GM19372 (cell line): ENCODE results near the gene PI4KB.

Source experiments
- ATAC-seq: cut with Tn5 transposase; IDR thresholded peaks from one replicate; pipeline ENCODE4 v1.9.1; 2021; ENCODE audit warnings: mild to moderate bottlenecking, low read depth, moderate library complexity; ENCODE audit not compliant: unreplicated experiment

The PI4KB gene

DNA sequence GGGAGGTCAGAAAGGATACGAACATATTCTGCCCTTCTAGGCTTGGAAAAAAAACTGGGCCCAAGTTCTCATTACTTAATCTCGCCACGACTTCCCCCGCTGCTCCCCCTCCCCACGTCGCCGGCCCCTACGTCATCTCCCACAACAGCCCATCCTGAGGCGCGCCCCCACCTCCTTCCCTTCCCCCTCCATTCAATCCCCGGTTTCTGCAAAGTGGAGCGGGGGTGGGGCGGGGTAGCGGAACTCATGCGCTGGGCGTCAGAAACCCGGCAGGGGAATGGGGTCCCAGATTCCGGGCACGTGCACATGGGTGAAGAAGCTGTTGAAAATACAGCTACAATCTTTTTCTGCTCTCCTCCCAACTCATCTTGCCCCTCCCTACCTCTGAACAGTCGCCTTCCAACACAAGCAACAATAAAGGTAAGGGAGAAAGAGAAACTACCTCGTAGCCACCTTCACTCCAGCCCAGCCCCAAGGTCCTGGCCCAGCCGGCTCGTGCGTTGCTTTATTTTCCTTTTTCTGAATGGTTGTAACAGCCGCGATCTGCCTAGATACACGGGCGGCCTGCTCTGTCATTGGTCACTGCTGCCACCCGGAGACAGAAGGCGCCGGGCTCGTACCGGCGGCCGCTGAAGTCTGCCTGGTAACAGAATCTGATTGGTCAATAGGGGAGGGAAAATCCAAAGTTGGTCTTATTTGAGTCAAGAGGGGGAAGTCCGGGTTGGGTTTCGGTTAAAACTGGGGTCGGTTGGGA, 19.7 kb upstream of the PI4KB start, which contains the start of gene RFX5:
RFX5 (minus strand) TSS at position 484 of the 754 bp plus-strand sequence. CDS start 932 bp downstream, outside the sequence.
- ATAC-seq, result peak; percentile 93

DNA sequence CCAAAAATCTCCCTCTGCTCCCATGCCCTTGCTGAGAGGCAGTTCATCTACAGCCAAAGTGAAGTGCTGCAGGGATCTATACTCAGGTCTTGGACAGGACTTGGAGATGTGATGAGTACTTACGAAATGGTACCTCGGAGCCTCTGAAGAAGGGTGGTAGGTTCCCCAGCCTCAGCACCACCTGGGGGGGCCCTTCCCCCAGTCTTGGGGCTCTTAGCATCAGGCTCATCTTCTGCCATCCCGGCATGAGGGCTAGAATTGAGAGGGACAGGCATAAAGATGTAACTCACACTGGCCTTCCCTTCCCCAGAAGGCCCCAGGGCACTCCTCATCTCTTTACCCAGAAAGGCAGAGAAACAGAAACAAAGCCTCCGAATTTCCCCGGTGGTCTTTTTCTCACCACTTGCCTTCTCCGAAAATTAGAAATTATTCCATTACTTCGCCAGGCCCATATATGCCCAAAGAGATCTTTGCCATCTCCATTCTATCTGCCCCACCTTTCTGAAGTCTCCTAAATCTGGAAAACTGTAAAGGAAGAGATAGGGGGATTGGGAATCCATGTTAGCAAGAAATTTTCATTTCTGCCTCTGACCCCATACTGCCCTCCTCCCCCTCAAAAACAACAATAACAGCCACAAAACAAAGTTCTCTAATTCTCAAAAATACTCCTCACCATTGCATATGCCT, 19.0 kb upstream of the PI4KB start:
- no peak for ATAC-seq

DNA sequence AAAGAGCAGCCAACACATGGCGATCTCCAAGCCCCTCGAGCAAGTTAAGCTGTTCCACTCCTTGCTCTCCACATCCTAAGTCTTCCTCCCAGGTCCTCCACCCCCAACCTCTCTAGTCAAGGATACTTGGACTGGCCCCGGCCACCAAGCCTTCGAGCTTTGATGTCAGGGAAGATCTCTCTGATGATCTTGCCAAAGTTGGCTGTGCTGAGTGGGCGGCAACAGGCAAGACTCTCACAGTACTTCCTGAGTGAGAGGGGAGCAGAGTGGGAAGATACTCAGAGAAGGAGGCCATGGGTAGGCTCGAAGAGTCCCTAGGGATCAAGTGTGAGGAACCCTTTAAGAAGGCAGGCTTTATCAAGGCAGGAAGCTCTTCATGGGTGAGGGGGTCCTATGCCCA, 17.1 kb upstream of the PI4KB start:
- no peak for ATAC-seq

DNA sequence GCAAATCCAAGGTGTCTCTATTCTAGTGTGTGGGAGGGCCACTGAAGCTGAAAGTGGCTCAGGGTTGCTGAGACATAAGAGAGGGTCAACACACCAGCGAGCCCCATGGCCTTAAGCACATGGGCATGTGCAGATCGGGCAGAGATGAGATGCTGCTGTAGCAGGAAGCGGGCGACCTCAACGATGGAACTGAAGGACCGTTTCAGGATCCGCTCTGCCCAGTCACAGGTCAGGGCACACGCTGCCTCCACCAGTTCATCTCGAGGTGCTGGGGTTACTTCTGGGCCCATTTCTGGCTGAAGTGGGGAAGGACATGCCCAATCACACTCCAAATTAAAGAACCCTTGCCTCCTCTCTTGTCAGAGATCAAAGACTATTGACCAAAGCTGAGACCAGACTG, 16.4 kb upstream of the PI4KB start:
- ATAC-seq, result no peak

DNA sequence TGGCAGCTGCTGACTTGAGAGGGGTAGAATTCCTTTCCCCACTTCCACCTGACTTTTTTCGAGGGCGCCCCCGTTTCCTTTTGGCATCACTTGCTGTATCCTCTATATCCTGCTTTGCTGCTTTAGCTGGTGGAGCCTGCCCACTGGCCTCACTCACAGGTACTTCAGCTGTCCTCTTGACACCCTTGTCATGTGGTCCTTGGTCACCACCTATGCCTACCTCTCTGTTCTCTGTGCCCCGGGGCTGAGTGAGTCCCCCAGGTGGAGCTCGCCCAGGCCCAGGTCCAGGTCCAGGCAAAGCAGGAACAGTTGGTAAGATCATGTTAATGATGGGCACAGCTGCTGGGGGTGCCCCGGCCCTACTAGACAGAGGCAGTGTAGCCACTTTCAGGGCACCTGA, 15.4 kb upstream of the PI4KB start:
- no peak for ATAC-seq

DNA sequence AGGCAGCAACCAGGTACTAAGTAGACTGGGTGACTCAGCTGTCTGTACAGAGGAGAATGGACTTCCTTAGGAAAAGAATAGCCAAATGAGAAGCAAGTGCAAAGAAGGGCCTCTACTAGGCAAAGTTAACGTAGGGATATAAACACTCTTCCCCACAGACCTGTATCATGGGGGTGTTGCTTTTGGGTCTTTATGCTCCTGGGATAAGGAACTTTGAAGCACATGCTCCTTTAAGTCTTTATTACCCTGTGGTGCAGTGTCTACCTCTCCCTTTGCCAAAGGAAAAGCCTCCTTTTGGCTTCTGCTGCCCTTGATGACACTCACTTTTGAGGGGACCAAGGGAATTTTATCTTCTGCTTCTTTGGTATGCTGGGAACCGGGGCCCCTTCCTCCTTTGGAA, 14.8 kb upstream of the PI4KB start:
- ATAC-seq, result no peak

DNA sequence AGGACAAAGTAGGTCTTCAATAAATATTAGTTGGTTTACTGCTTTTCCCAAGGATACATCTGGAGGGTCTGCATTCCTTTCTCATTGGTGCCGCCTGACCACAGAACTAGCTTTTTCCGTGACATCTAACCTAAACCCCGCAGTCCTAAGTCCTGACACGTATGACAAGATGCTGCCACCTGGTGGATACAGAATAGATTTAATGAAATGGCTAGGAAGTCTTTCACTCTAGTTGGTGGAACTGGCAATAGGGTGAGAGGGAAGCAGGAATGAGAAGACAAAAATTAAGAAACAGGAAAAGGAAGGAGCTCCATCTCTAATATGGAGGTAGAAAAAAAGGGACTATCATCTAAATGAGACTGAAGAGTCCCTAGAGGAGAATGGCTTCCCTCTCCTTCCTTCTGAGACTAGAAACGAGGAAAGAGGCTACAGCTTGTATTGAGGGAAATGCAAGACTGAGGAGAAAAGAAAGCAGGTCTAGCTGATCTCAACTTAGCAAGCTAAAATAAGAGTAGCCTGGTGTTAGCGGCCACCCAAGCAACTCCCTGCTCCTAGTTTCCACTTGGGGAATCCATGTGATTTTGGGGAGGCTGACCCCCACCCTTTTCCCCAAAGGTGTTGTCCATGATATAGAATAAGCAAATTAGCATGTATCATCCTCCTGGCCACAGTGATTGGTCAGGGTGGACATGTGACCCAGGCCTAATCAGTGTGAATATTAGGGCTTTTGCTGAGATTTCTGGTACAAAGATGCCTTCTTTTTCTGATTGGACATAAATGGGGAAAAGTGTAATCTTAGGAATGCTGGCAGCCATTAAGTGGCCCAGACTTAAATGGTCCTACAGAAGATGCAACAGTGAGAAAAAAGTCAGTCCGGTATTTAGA, 13.9 kb upstream of the PI4KB start:
- no peak for ATAC-seq

DNA sequence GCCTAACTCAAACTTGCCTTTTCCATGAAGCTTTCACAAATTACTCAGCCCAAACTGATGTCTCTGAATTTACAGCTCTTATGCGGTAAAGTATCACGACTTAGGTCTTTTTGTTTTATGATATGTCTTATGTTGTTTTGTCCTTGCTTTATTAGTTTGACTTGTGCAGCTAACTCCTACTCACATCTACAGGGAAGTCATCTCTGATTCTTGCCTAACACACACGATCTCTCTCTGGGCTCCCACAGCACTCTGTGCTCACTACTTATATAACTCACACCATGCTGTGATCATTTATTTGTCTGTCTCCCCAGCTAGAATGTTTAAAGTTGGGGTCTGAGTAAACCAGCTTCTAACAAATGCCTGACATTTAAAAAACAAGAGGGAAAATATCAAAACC, 9.3 kb upstream of the PI4KB start:
- no peak for ATAC-seq

DNA sequence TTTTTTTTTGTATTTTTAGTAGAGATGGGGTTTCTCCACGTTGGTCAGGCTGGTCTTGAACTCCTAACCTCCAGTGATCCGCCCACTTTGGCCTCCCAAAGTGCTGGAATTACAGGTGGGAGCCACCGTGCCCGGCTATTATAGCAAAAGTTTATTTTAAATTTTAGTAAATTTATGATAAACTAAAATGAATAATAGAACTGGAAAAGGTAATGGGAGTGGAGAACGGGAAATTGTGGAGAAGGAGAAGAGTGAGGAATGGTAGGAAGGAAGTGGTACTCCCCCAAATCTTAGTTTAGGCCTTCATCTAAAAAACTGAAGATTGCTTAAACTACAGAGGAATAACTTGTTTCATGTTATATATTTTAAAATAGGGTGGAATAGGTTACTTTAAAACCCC, 7.6 kb upstream of the PI4KB start:
- ATAC-seq, result no peak

DNA sequence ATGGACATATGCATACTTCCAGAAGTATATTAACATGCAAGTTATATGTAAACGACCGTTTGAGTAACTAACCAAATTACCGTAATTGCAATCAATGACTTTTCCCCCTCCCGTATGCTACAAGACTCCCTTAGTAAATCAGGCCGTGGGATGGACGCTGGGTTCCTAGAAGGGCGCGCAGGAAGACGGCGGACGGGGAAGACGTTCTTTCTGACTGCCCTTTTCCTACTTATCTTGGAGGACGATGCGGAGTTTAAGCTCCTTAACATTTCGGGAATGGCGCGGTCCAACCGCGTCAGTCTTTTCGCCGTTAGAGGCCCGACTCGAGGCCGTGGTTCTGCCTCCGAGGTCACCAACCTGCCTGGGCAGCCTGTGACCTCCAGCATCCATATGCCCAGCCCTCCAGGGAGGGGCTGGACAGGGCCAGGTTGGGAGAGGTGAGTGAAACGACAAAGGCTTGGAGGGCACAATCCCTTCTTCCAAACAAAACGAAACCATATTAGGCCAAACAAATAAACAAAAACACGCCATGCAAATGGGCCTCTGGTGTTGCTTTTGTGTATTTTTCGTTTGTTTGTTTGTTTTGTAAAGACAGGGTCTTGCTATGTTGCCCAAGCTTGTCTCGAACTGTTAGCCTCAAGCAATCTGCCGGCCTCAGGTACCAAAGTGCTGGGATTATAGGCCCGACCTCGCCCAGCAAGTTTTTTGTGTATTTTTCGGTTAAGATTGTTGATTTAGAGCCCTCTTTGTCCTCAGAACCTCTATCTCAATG, 873 bp upstream of the PI4KB start:
- no peak for ATAC-seq

DNA sequence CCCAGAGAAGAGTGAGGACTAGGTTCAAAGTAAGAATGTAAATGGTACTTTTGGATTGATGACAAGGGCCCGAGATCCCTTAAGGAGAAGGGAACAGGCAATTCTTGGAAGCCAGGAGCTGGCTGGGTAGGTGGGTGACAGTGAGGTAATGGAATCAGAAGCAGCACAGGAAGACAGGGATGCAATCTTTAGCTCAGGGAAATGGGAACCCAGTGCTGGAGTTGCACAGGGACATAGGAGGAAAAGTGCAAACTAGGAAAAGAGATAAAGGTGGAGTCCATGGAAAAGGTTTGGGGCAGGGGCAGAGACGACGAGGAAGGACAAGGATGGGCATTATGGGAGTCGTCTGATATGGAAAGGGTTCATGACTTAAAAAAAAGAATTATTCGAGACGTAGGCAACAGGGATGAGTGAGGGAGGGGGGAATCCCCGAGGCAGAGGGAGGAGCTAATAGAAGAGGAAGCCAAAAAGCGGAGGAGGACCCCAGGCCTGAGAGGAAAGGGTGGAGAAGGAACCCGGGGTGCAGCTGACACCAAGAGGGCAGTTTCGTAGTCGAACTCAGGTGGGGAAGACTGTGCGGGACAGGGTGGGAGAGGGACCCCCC, 495 bp downstream of the PI4KB start:
- peak; percentile 43 for ATAC-seq

DNA sequence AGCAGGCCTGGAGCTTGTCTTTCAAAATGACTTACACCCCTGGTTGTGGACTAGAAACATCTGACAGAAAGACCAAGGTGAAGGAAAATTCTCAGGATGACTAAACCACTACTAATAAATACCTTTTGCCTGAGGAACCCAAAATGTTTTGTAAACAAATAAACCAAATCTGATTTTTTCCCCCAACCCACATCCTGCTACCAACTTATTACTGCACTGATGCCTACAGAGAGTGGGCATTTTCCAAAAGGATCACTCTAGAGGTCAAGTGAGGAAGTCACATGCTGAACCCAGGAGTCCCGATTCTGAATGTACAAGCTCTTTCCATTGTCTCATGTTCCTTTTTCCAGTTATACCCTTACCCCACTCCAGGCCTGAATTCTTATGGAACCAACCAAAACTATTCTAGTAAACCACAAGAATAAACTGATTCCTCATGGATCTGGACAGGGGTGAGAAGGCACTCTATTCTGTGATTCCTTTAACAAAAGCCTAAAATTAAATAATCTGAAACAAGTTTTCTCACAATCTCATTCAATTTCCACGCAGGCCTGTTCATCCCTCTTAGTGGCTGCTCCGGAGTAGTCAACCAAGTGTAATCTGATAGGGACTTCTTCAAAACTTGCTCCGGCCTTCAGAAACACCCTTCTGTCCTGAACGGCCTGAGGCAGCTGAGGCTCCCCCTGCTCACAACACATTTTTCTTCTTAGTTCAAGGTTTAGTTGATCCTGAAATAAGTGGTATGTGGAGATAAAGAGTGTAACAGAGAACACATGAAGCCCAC, 1.4 kb downstream of the PI4KB start:
- ATAC-seq, result no peak

DNA sequence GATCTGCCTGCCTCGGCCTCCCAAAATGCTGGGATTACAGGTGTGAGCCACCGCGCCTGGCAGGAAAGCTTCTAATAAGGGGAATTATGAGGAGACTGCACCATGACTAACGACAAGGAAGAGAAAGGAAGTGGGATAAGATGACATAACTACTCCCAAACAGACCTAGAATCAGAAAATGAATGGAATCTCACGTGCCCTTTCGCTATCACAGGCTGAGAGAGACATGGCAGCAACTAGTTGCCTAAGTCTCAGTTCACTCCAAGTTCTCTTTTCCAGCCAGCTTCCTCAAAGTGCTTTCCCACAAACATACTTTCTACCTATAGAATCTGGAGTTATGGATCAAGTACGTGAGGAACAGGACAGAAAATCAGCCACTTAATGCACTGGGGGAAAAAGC, 2.0 kb downstream of the PI4KB start:
- ATAC-seq, result no peak

DNA sequence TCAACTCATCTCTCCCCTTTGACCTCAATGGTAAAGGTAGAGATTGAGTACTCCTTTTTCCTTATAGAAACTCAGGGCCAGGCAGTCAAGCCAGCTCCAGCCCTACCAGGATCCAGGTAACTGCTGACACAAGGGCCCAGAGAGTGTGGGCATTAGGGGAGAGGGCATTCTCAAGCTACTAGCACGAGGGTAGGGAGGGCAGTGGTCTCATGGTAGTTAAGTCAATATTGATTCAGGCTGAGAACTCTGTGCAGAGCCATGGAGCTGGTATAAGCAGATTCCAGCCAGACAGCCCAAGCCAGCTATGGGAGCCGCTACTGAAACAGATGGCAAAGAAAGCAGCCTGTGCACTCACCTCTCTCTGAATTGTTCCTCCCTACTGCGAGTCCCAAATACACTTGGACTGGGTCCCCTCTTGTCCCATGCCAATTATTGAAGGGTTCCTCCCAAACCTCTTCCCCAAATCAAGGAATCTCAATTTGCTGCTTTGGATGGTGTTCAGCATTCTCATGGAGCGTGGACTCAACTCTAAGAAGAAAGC, 2.8 kb downstream of the PI4KB start:
- ATAC-seq, result no peak

DNA sequence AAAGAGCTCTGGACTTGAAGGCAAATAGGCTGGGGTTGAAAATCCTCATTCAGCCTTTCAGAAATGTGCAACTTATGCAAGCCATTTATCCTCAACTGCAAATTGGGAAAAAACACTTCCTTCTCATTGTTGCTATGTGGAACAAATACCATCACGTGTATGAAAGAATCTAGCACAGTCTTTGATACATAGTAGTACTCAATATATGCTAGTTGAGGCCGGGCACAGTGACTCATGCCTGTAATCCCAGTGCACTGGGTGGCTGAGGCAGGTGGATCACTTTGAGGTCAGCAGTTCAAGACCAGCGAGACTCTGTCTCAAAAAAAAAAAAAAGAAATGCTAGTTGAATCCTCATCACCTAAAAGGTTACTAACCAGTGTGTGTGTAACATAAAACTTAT, 8.2 kb downstream of the PI4KB start:
- ATAC-seq, result no peak

DNA sequence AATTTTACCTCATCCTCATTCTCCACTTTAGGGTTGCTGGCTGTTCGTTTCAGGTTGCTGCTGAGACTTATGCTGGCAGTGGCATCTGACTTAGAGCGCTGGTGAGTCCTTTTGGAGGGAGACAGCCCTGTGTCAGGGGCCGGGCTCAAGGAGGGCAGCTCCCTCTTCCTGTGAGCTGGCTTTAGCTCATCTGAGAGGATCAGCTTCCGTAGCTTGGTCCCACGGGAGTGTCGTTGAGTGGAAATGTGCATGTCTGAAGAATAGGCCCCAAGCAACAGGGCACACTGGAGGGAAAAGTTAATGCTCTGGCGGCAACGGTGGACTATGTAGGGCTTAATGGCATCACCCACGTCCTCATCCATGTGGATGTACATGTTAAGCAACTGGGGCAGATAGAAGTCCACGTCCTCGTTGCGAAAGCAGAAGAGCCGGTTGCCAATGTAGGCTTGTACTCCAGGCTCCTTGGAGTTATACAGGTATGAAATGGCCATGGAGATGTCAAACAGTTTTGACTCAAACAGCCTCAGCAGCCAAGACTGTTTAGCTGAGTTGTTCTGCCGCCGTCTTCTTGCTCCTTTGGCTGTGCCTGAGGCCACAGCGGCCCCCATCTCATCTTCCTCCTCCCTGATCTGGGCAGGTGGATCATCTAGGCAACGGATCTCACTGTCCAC, 11.5 kb downstream of the PI4KB start:
- ATAC-seq, result no peak

DNA sequence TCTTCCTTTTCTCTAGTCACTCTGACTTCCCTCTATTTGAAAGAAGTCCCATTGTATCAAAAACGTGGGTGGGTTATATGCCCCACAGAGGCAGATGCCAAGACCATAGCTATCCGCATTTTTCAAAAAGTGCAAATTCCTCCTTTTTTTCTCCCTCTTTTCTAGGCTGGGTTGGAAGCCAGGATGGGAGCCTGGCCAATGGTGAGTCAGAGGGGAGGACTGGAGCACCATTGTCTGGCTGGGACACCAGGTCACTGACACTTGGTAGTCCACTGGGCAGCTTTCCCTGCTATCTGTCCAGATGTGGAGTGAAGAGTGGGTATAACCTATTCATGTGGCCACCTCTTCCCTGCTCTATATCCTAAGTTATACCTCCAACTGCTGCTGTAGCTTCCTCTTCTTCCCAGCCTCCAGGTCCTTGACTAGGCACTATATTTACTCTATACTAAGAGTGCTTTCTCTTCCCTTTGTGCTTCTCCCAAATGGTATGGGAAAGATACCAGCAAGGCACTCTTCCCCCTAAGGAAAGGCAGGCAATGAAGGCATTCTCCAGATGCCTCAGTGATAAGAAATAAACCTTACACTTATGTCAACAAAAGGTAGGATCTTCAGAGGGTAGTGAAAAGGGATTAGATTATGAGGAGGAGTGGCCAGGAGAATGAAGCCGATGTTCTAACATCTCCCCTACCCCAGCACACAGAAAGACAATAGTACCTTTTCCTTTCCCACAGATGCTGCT, 12.9 kb downstream of the PI4KB start:
- no peak for ATAC-seq

DNA sequence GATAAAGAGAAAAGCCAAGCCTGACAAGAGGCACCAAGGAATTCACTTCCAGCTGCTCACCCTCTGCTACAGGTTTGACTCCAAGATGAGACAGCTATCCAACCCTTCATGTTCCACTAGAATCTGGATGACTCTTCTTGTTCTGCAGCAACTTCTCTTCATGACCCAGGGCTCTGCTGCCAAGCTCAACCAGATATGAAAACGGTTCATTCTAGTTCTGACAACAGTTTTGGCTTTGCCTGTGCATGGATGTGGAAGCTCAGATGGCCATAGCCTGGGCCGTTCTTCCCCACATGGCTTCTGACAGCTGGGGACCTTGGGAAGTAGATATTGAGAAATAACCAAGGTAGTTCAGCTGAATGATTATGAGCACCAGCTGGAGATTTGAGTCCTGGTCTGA, 13.7 kb downstream of the PI4KB start:
- ATAC-seq, result no peak
